SK-N-SH treated with all-trans-retinoic acid at 6 μM for 48 hours (cell line): ENCODE data around the gene ADGRF4.

ENCODE experiments used
- ATAC-seq: fragments of 200-7000 bp; cut with Tn5 transposase; 3 replicates; pipeline ENCODE4 v1.9.1; 2020; ENCODE audit warnings: mild to moderate bottlenecking, moderate library complexity
- ARNTL ChIP-seq: fragments of 450-650 bp; formaldehyde crosslinking; IDR thresholded peaks from 2 replicates; pipeline ENCODE4 v1.5.0; 2020; ENCODE audit warnings: low read depth, mild to moderate bottlenecking, moderate library complexity, borderline replicate concordance
- BACH2 ChIP-seq: fragments of 250-450 bp; sonication (Bioruptor Pico); IDR thresholded peaks from 2 replicates; pipeline ENCODE4 v1.9.0; 2021; ENCODE audit warnings: mild to moderate bottlenecking, borderline replicate concordance
- CSDC2 ChIP-seq: fragments of 250-450 bp; sonication (Bioruptor Pico); IDR thresholded peaks from 2 replicates; pipeline ENCODE4 v1.5.0; 2020; ENCODE audit warnings: mild to moderate bottlenecking, moderate library complexity
- CSRNP3 ChIP-seq: fragments of 250-450 bp; sonication (Bioruptor Pico); IDR thresholded peaks from 2 replicates; pipeline ENCODE4 v1.5.1; 2021; ENCODE audit warnings: mild to moderate bottlenecking, moderate library complexity
- GLIS3 ChIP-seq: fragments of 250-450 bp; sonication (Bioruptor Pico); IDR thresholded peaks from 2 replicates; pipeline ENCODE4 v1.5.0; 2020; ENCODE audit warnings: mild to moderate bottlenecking, moderate library complexity
- ISL1 ChIP-seq: fragments of 250-450 bp; sonication (Bioruptor Pico); IDR thresholded peaks from 2 replicates; pipeline ENCODE4 v2.1.2; 2022; ENCODE audit warnings: mild to moderate bottlenecking, moderate library complexity
- OSR1 ChIP-seq: fragments of 250-450 bp; sonication (Bioruptor Pico); IDR thresholded peaks from 2 replicates; pipeline ENCODE4 v1.8.0; 2022; ENCODE audit warnings: moderate library complexity, mild to moderate bottlenecking, inconsistent platforms
- PATZ1 ChIP-seq: fragments of 250-450 bp; sonication (Bioruptor Pico); IDR thresholded peaks from 2 replicates; pipeline ENCODE4 v1.8.0; 2020; ENCODE audit warnings: mild to moderate bottlenecking, moderate library complexity, borderline replicate concordance
- PPARA ChIP-seq: fragments of 250-450 bp; sonication (Bioruptor Pico); IDR thresholded peaks from 2 replicates; pipeline ENCODE4 v1.5.0; 2020; ENCODE audit warnings: mild to moderate bottlenecking, borderline replicate concordance
- RARB ChIP-seq: fragments of 250-450 bp; sonication (Bioruptor Pico); IDR thresholded peaks from 2 replicates; pipeline ENCODE4 v1.8.0; 2021; ENCODE audit warnings: mild to moderate bottlenecking, moderate library complexity
- SNAI2 ChIP-seq: fragments of 250-450 bp; sonication (Bioruptor Pico); IDR thresholded peaks from 2 replicates; pipeline ENCODE4 v1.5.0; 2020; ENCODE audit warnings: mild to moderate bottlenecking, moderate library complexity
- TCF4 ChIP-seq: fragments of 250-450 bp; sonication (Bioruptor Pico); IDR thresholded peaks from 2 replicates; pipeline ENCODE4 v1.8.0; 2021; ENCODE audit warnings: mild to moderate bottlenecking, moderate library complexity, borderline replicate concordance
- TOX ChIP-seq: fragments of 250-450 bp; sonication (Bioruptor Pico); IDR thresholded peaks from 2 replicates; pipeline ENCODE4 v1.8.0; 2021; ENCODE audit warnings: mild to moderate bottlenecking, moderate library complexity, borderline replicate concordance
- TSHZ2 ChIP-seq: fragments of 250-450 bp; sonication (Bioruptor Pico); IDR thresholded peaks from 2 replicates; pipeline ENCODE4 v1.5.0; 2020; ENCODE audit warnings: mild to moderate bottlenecking, moderate library complexity
- ZC3H10 ChIP-seq: fragments of 250-450 bp; sonication (Bioruptor Pico); IDR thresholded peaks from 2 replicates; pipeline ENCODE4 v1.5.1; 2021; ENCODE audit warnings: mild to moderate bottlenecking, moderate library complexity
- ZFP3 ChIP-seq: fragments of 250-450 bp; sonication (Bioruptor Pico); IDR thresholded peaks from 2 replicates; pipeline ENCODE4 v1.5.0; 2020; ENCODE audit warnings: mild to moderate bottlenecking, moderate library complexity
- ZFP30 ChIP-seq: fragments of 450-650 bp; formaldehyde crosslinking; IDR thresholded peaks from 2 replicates; pipeline ENCODE4 v1.5.0; 2022; ENCODE audit warnings: mild to moderate bottlenecking, moderate library complexity
- ZNF565 ChIP-seq: fragments of 450-650 bp; formaldehyde crosslinking; conservative IDR thresholded peaks from 2 replicates; pipeline ENCODE4 v1.5.0; 2020; ENCODE audit warnings: low read depth, mild to moderate bottlenecking, moderate library complexity
- ZNF70 ChIP-seq: fragments of 450-650 bp; formaldehyde crosslinking; IDR thresholded peaks from 2 replicates; pipeline ENCODE4 v1.5.0; 2020; ENCODE audit warnings: mild to moderate bottlenecking, moderate library complexity
- ZNF8 ChIP-seq: fragments of 450-650 bp; formaldehyde crosslinking; IDR thresholded peaks from 2 replicates; pipeline ENCODE4 v1.5.0; 2020; ENCODE audit warnings: mild to moderate bottlenecking, moderate library complexity
- TF ChIP-seq, protein P1 (sequence below): fragments of 250-450 bp; sonication (Bioruptor Pico); IDR thresholded peaks from 2 replicates; pipeline ENCODE4 v1.5.1; 2020; ENCODE audit warnings: low read depth, mild to moderate bottlenecking, moderate library complexity
- TF ChIP-seq, protein P2 (sequence below): fragments of 250-450 bp; sonication (Bioruptor Pico); IDR thresholded peaks from 2 replicates; pipeline ENCODE4 v1.8.0; 2021; ENCODE audit warnings: low read depth, mild to moderate bottlenecking, moderate library complexity, borderline replicate concordance

The ADGRF4 gene

DNA sequence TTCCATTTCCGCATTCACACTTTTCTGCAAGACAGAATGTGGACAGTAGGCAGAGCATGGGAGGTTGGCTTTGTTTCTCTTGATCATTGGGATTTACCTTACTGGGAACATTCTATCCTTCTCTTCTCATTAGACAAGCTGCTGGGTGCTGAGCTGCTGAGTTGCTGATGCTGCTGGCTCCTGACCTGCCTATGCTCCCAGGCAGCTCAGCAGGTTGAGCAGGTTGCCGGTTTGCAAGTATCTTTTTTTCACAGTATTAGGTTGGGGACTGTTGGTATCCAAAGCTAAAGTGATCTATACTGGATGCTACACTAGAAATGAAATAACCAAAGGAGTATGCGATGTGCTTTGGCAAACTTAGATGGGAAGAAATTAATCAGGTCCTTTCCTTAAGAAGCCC is 23.7 kb upstream of the ADGRF4 start:
- TF ChIP-seq, protein P1, sequence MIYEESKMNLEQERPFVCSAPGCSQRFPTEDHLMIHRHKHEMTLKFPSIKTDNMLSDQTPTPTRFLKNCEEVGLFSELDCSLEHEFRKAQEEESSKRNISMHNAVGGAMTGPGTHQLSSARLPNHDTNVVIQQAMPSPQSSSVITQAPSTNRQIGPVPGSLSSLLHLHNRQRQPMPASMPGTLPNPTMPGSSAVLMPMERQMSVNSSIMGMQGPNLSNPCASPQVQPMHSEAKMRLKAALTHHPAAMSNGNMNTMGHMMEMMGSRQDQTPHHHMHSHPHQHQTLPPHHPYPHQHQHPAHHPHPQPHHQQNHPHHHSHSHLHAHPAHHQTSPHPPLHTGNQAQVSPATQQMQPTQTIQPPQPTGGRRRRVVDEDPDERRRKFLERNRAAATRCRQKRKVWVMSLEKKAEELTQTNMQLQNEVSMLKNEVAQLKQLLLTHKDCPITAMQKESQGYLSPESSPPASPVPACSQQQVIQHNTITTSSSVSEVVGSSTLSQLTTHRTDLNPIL (CRISPR knock-in tag) = no peak
- TF ChIP-seq ZNF565 = no peak
- TF ChIP-seq CSDC2 (CRISPR knock-in tag) = no peak
- TF ChIP-seq SNAI2 (CRISPR knock-in tag) = no peak
- TF ChIP-seq RARB (CRISPR knock-in tag) = no peak
- TF ChIP-seq BACH2 (CRISPR knock-in tag) = no peak
- TF ChIP-seq TCF4 (CRISPR knock-in tag) = no peak
- TF ChIP-seq, protein P2, sequence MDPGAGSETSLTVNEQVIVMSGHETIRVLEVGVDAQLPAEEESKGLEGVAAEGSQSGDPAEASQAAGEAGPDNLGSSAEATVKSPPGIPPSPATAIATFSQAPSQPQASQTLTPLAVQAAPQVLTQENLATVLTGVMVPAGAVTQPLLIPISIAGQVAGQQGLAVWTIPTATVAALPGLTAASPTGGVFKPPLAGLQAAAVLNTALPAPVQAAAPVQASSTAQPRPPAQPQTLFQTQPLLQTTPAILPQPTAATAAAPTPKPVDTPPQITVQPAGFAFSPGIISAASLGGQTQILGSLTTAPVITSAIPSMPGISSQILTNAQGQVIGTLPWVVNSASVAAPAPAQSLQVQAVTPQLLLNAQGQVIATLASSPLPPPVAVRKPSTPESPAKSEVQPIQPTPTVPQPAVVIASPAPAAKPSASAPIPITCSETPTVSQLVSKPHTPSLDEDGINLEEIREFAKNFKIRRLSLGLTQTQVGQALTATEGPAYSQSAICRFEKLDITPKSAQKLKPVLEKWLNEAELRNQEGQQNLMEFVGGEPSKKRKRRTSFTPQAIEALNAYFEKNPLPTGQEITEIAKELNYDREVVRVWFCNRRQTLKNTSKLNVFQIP (CRISPR knock-in tag) = no peak
- no peak for TF ChIP-seq TOX
- no peak for TF ChIP-seq PPARA (CRISPR knock-in tag)
- no peak for TF ChIP-seq GLIS3 (CRISPR knock-in tag)
- TF ChIP-seq ZNF8 (CRISPR knock-in tag) = no peak
- TF ChIP-seq ZFP3 (CRISPR knock-in tag) = no peak
- TF ChIP-seq TSHZ2 (CRISPR knock-in tag) = no peak
- no peak for TF ChIP-seq ZFP30 (CRISPR knock-in tag)
- no peak for TF ChIP-seq OSR1
- TF ChIP-seq ZC3H10 = no peak
- TF ChIP-seq ISL1 (CRISPR knock-in tag) = no peak
- no peak for TF ChIP-seq PATZ1 (CRISPR knock-in tag)
- TF ChIP-seq ZNF70 = no peak
- TF ChIP-seq, all 23 proteins: peak for 0
- no peak for ATAC-seq

- ATAC-seq = no peak
- TF ChIP-seq PATZ1 (CRISPR knock-in tag) = no peak
- TF ChIP-seq RARB (CRISPR knock-in tag) = no peak
- no peak for TF ChIP-seq ARNTL
- no peak for TF ChIP-seq OSR1
- no peak for TF ChIP-seq ZNF8 (CRISPR knock-in tag)
- TF ChIP-seq CSRNP3 (CRISPR knock-in tag) = no peak
- TF ChIP-seq BACH2 (CRISPR knock-in tag) = no peak
- TF ChIP-seq, all 23 proteins: peak for 0
Measured at GRCh38 chr6:47677381-47678100, 20.8 kb upstream of the ADGRF4 start.
